Stimulated activated CD4-positive, alpha-beta T cell treated with anti-CD3 and anti-CD28 coated beads, TNF-alpha, amount 100 ng/mL, for 1 hour (primary cell): Measurements from ENCODE around the gene STAB1.

ENCODE experiments used
- DNase-seq, 3 donors: peaks; one replicate each; pipeline ENCODE4 v3.0.0-alpha.2; 2020; ENCODE audit warnings: low read depth in 3 of 3, low spot score in 1 of 3

The STAB1 gene

GRCh38 chr3:52503788-52504424, 8.8 kb downstream of the STAB1 start:
- DNase-seq, result no peak

- DNase-seq, result no peak
Observed at GRCh38 chr3:52504977-52505376, 9.8 kb downstream of the STAB1 start.

GRCh38 chr3:52506266-52506966, 11.3 kb downstream of the STAB1 start:
- DNase-seq, result no peak

- DNase-seq, result no peak
Observed at GRCh38 chr3:52507359-52507758, 12.2 kb downstream of the STAB1 start.

GRCh38 chr3:52509753-52510328, 14.7 kb downstream of the STAB1 start:
- DNase-seq, result no peak

GRCh38 chr3:52511509-52511908, 16.4 kb downstream of the STAB1 start:
- no peak for DNase-seq

- no peak for DNase-seq
Observed at GRCh38 chr3:52512105-52512504, 17.0 kb downstream of the STAB1 start.

- no peak for DNase-seq
Observed at GRCh38 chr3:52512727-52513126, 17.6 kb downstream of the STAB1 start.

GRCh38 chr3:52513281-52513680, 18.1 kb downstream of the STAB1 start:
- DNase-seq, result no peak

GRCh38 chr3:52514576-52514975, 19.4 kb downstream of the STAB1 start:
- DNase-seq, result no peak

GRCh38 chr3:52515192-52515591, 20.1 kb downstream of the STAB1 start:
- no peak for DNase-seq

- DNase-seq, result no peak
Observed at GRCh38 chr3:52516509-52517195, 21.5 kb downstream of the STAB1 start.

- no peak for DNase-seq
Observed at GRCh38 chr3:52517796-52518722, 22.9 kb downstream of the STAB1 start.

- DNase-seq, result no peak
Observed at GRCh38 chr3:52518723-52519444, 23.7 kb downstream of the STAB1 start.

GRCh38 chr3:52519445-52520140, 24.5 kb downstream of the STAB1 start:
- no peak for DNase-seq

- DNase-seq, result no peak
Observed at GRCh38 chr3:52520141-52520667, 25.1 kb downstream of the STAB1 start.

GRCh38 chr3:52520716-52521487, 25.8 kb downstream of the STAB1 start:
- no peak for DNase-seq

GRCh38 chr3:52521488-52521824, 26.3 kb downstream of the STAB1 start:
- DNase-seq, result no peak
